HG03108 (cell line): Measurements from ENCODE around the gene UQCRQ.

Source experiments
- ATAC-seq: cut with Tn5 transposase; IDR thresholded peaks from one replicate; pipeline ENCODE4 v1.9.1; 2021; ENCODE audit warnings: moderate library complexity; ENCODE audit not compliant: unreplicated experiment

UQCRQ gene

GRCh38 chr5:132866342-132867045 is at the start of gene UQCRQ, which contains the start of gene GDF9:
Gene UQCRQ, plus strand, starts transcription at chr5:132866642. Its CDS starts 240 bp downstream, at chr5:132866882.
Gene GDF9, minus strand, starts transcription at chr5:132866469. Its CDS starts 1,936 bp downstream, at chr5:132864533.
- peak; percentile 99 for ATAC-seq

GRCh38 chr5:132817011-132817410 is 49.4 kb upstream of the UQCRQ start:
- no peak for ATAC-seq

- no peak for ATAC-seq
These were observed 47.0 kb upstream of the UQCRQ start for GRCh38 chr5:132819468-132819867.

- peak; percentile 56 for ATAC-seq
These were observed 46.2 kb upstream of the UQCRQ start for GRCh38 chr5:132820162-132820754.

- no peak for ATAC-seq
These were observed 45.1 kb upstream of the UQCRQ start for GRCh38 chr5:132821350-132821749.

GRCh38 chr5:132821791-132822190 is 44.7 kb upstream of the UQCRQ start:
- ATAC-seq, result no peak

GRCh38 chr5:132822650-132823480 is 43.6 kb upstream of the UQCRQ start:
- no peak for ATAC-seq

GRCh38 chr5:132823481-132824050 is 42.9 kb upstream of the UQCRQ start:
- no peak for ATAC-seq

- ATAC-seq, result no peak
These were observed 42.0 kb upstream of the UQCRQ start for GRCh38 chr5:132824426-132824825.

- ATAC-seq, result no peak
These were observed 41.2 kb upstream of the UQCRQ start for GRCh38 chr5:132825033-132825833.

GRCh38 chr5:132825834-132826391 is 40.5 kb upstream of the UQCRQ start:
- no peak for ATAC-seq

GRCh38 chr5:132826424-132827082 is 39.9 kb upstream of the UQCRQ start:
- no peak for ATAC-seq

GRCh38 chr5:132827943-132828673 is 38.3 kb upstream of the UQCRQ start:
- ATAC-seq, result no peak

- ATAC-seq, result no peak
These were observed 37.5 kb upstream of the UQCRQ start for GRCh38 chr5:132828846-132829494.

- ATAC-seq, result peak; percentile 76
These were observed 36.6 kb upstream of the UQCRQ start for GRCh38 chr5:132829742-132830435.

GRCh38 chr5:132830436-132831094 is 35.9 kb upstream of the UQCRQ start, which contains the start of gene SHROOM1:
Gene SHROOM1, minus strand, starts transcription at chr5:132830647. Its CDS starts 4,507 bp downstream, at chr5:132826140.
- peak; percentile 58 for ATAC-seq
